DND-41 (cell line): Measurements from ENCODE around the gene PTCD2.

Source experiments
- EZH2 ChIP-seq: IDR thresholded peaks from 3 replicates; pipeline ENCODE4 v1.6.1; 2012; ENCODE audit warnings: borderline replicate concordance, low read depth, mild to moderate bottlenecking, moderate library complexity, low read length, inconsistent platforms; ENCODE audit not compliant: severe bottlenecking
- TF ChIP-seq, protein P1 (sequence below): IDR thresholded peaks from 2 replicates; pipeline ENCODE4 v1.5.1; 2012; ENCODE audit warnings: borderline replicate concordance, low read length, moderate library complexity, mild to moderate bottlenecking; ENCODE audit not compliant: poor library complexity, severe bottlenecking; ENCODE audit errors: extremely low read depth

DNA sequence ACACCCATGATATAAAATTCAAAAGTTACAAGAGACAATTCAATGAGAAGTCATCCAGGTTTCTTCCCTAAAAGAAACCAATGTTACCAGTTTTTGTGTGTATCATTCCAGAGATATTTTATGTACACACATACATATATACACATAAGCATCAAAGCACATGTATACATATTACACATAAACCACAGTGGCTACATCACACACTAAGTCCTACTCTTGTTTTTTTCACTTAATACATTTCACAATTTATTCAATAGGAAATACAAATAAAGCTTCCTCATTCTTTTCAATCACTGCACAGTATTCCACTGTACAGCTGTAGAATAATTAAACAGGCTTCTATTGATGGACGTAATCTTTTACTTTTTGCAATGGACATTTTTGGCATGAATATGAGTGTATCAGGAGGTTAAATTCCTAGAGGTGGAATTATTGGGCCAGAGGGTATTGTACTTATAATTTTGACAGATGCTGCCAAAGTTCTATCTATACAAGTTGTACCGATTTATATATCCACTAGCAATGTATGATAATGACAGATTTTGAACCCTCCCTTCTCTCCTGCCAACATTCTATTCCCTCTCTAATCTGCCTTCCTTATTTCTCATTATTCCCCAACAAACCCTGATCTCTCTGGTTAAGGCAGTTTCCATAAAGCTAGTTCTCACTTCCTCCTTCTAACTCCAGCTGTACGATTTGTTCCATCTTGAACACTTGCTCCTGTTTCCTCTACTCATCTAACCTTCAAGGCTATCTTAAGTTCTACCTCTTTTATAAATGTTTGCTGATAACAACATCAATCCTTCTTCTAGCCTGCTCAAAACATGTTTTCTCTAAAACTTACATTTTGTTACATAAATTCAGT, 35.4 kb upstream of the PTCD2 start:
- TF ChIP-seq, protein P1, sequence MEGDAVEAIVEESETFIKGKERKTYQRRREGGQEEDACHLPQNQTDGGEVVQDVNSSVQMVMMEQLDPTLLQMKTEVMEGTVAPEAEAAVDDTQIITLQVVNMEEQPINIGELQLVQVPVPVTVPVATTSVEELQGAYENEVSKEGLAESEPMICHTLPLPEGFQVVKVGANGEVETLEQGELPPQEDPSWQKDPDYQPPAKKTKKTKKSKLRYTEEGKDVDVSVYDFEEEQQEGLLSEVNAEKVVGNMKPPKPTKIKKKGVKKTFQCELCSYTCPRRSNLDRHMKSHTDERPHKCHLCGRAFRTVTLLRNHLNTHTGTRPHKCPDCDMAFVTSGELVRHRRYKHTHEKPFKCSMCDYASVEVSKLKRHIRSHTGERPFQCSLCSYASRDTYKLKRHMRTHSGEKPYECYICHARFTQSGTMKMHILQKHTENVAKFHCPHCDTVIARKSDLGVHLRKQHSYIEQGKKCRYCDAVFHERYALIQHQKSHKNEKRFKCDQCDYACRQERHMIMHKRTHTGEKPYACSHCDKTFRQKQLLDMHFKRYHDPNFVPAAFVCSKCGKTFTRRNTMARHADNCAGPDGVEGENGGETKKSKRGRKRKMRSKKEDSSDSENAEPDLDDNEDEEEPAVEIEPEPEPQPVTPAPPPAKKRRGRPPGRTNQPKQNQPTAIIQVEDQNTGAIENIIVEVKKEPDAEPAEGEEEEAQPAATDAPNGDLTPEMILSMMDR: no peak
- no peak for TF ChIP-seq EZH2
